K562 (cell line): Measurements from ENCODE around the gene GAB2. TPM values are rescaled to one million over a fixed set of nuclear protein-coding genes. Genes with fewer than 3 reads are reported as not detected.

Experiments
- ARID1B ChIP-seq: fragments of 450-650 bp; IDR thresholded peaks from 2 replicates; pipeline ENCODE4 v1.6.1; 2016; ENCODE audit warnings: antibody characterized with exemption, mild to moderate bottlenecking, inconsistent platforms
- CBFA2T2 ChIP-seq: fragments of 450-650 bp; conservative IDR thresholded peaks from 2 replicates; pipeline ENCODE4 v1.6.1; 2017; ENCODE audit warnings: mild to moderate bottlenecking
- CHCHD3 ChIP-seq: fragments of 250-450 bp; sonication (Bioruptor Pico); IDR thresholded peaks from 2 replicates; pipeline ENCODE4 v2.1.2; 2022; ENCODE audit warnings: mild to moderate bottlenecking
- FOS ChIP-seq: IDR thresholded peaks from 3 replicates; pipeline ENCODE4 v1.6.1; 2011; ENCODE audit not compliant: insufficient read length; ENCODE audit errors: extremely low read depth
- GATAD2A ChIP-seq: fragments of 450-650 bp; IDR thresholded peaks from 2 replicates; pipeline ENCODE4 v1.6.1; 2017
- GTF2E2 ChIP-seq: fragments of 200-800 bp; sonication (Bioruptor generic); IDR thresholded peaks from 2 replicates; pipeline ENCODE4 v1.6.1; 2016; ENCODE audit warnings: missing genetic modification characterization, missing compliant biosample characterization
- PREB ChIP-seq: sonication (generic); formaldehyde crosslinking; IDR thresholded peaks from 2 replicates; pipeline ENCODE4 v1.8.1; 2023; ENCODE audit warnings: mild to moderate bottlenecking, missing genetic modification reagents
- ZBTB1 ChIP-seq: sonication (generic); formaldehyde crosslinking; IDR thresholded peaks from 2 replicates; pipeline ENCODE4 v1.8.1; 2023; ENCODE audit warnings: missing genetic modification reagents, low read depth, mild to moderate bottlenecking, borderline replicate concordance
- ZC3H4 ChIP-seq: sonication (generic); formaldehyde crosslinking; IDR thresholded peaks from 2 replicates; pipeline ENCODE4 v1.9.0; 2021; ENCODE audit warnings: missing genetic modification reagents, borderline replicate concordance
- ZNF324 ChIP-seq: fragments of 250-450 bp; sonication (Bioruptor Pico); IDR thresholded peaks from 2 replicates; pipeline ENCODE4 v1.4.0; 2020; ENCODE audit warnings: mild to moderate bottlenecking
- ZNF668 ChIP-seq: fragments of 250-450 bp; sonication (Bioruptor Pico); IDR thresholded peaks from 2 replicates; pipeline ENCODE4 v1.8.0; 2022; ENCODE audit warnings: mild to moderate bottlenecking, inconsistent platforms
- ZNF717 ChIP-seq: fragments of 250-450 bp; sonication (Bioruptor Pico); IDR thresholded peaks from 2 replicates; pipeline ENCODE4 v1.5.0; 2021
- polyA plus RNA-seq, 8 experiments: library from polyadenylated mRNA; depleted of rRNA in 4 of 8; stranded (reverse) in 5 of 8; unstranded in 3 of 8; fragments of >200 nt; fragmentation: Nextera tagmentation in 2 of 8; fragmentation: Illumina TruSeq in 1 of 8; extraction: Ambion mirVana in 2 of 8; extraction: Trizol in 1 of 8; gene quantifications; 2 replicates each; pipeline versions ENCODE4 v1.2.1 to v1.2.3, GENCODE V29; 2011 to 2014; ENCODE audit warnings: inconsistent platforms in 1 of 8, missing spikeins in 1 of 8
- total RNA-seq, 7 experiments: library from RNA; depleted of rRNA in 6 of 7; stranded (reverse); fragments of >200 nt in 6 of 7; fragmentation: Illumina TruSeq in 2 of 7; extraction: Trizol in 2 of 7; gene quantifications; 2 replicates each; pipeline versions ENCODE4 v1.2.1 to v1.2.3, GENCODE V29; 2011 to 2021; ENCODE audit warnings: low replicate concordance in 1 of 7
- TF ChIP-seq, protein P1 (sequence below): sonication (generic); formaldehyde crosslinking; IDR thresholded peaks from 2 replicates; pipeline ENCODE4 v1.8.1; 2023; ENCODE audit warnings: mild to moderate bottlenecking, missing genetic modification reagents
- TF ChIP-seq, protein P2 (sequence below): sonication (generic); formaldehyde crosslinking; IDR thresholded peaks from 2 replicates; pipeline ENCODE4 v1.8.0; 2022; ENCODE audit warnings: missing genetic modification reagents, mild to moderate bottlenecking, borderline replicate concordance
- TF ChIP-seq, protein P3 (sequence below): IDR thresholded peaks from 2 replicates; pipeline ENCODE4 v1.6.1; 2016; ENCODE audit warnings: missing genetic modification characterization, missing compliant biosample characterization

The GAB2 gene
- total and polyA plus RNA-seq, 9 of the 15 experiments (the other 6 are each of a cell fraction or from before 2014, with no cell fraction given), result 2.3 to 35.2 (median 16.1) TPM

DNA sequence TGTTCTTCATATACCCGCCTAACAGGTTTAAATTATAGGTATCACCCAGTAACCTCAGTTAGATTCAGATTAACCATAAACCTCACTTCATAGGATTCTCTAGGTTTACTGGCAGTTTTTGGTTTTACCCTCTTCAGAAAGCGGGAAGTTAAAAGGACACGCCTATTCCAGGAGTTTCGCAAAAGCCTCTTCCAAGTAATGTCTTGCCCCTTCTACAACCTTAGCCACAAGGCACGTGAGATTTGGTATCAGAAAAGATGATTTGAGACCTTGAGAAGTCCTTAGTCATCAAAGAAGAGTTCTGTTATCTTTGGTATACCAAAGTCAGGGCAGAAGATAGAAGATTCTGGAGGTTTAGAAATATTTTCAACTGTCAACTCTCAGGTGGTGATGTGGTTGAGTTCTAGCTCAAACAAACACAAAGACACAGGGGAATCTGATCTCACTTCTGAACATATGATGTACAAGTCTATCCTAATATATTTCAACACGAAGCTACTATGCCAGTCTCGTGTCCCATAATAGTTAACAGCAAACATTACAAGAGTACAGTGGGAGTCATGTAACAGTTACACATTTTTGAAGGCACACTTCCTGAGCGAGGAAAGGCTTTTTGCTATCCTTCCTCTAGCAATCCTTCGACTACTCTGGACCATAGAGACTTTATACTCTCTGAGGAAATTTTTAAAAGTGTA, 125.4 kb downstream of the GAB2 start (continued):
- TF ChIP-seq ZNF668 (CRISPR knock-in tag) (peak; percentile 45; the same call in 1 of the 2 replicates), ZNF324 (peak; percentile 44; the same call in 1 of the 2 replicates), FOS (no peak), ARID1B (peak; percentile 90), GATAD2A (no peak), CHCHD3 (CRISPR knock-in tag) (no peak), GTF2E2 (tag) (no peak), ZNF717 (CRISPR knock-in tag) (no peak), ZC3H4 (CRISPR knock-in tag) (no peak), PREB (CRISPR knock-in tag) (no peak), ZBTB1 (CRISPR knock-in tag) (no peak), CBFA2T2 (peak; percentile 74)
- TF ChIP-seq, protein P1, sequence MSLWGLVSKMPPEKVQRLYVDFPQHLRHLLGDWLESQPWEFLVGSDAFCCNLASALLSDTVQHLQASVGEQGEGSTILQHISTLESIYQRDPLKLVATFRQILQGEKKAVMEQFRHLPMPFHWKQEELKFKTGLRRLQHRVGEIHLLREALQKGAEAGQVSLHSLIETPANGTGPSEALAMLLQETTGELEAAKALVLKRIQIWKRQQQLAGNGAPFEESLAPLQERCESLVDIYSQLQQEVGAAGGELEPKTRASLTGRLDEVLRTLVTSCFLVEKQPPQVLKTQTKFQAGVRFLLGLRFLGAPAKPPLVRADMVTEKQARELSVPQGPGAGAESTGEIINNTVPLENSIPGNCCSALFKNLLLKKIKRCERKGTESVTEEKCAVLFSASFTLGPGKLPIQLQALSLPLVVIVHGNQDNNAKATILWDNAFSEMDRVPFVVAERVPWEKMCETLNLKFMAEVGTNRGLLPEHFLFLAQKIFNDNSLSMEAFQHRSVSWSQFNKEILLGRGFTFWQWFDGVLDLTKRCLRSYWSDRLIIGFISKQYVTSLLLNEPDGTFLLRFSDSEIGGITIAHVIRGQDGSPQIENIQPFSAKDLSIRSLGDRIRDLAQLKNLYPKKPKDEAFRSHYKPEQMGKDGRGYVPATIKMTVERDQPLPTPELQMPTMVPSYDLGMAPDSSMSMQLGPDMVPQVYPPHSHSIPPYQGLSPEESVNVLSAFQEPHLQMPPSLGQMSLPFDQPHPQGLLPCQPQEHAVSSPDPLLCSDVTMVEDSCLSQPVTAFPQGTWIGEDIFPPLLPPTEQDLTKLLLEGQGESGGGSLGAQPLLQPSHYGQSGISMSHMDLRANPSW (CRISPR knock-in tag), result no peak
- TF ChIP-seq, protein P2, sequence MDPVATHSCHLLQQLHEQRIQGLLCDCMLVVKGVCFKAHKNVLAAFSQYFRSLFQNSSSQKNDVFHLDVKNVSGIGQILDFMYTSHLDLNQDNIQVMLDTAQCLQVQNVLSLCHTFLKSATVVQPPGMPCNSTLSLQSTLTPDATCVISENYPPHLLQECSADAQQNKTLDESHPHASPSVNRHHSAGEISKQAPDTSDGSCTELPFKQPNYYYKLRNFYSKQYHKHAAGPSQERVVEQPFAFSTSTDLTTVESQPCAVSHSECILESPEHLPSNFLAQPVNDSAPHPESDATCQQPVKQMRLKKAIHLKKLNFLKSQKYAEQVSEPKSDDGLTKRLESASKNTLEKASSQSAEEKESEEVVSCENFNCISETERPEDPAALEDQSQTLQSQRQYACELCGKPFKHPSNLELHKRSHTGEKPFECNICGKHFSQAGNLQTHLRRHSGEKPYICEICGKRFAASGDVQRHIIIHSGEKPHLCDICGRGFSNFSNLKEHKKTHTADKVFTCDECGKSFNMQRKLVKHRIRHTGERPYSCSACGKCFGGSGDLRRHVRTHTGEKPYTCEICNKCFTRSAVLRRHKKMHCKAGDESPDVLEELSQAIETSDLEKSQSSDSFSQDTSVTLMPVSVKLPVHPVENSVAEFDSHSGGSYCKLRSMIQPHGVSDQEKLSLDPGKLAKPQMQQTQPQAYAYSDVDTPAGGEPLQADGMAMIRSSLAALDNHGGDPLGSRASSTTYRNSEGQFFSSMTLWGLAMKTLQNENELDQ (CRISPR knock-in tag), result no peak
- TF ChIP-seq, protein P3, sequence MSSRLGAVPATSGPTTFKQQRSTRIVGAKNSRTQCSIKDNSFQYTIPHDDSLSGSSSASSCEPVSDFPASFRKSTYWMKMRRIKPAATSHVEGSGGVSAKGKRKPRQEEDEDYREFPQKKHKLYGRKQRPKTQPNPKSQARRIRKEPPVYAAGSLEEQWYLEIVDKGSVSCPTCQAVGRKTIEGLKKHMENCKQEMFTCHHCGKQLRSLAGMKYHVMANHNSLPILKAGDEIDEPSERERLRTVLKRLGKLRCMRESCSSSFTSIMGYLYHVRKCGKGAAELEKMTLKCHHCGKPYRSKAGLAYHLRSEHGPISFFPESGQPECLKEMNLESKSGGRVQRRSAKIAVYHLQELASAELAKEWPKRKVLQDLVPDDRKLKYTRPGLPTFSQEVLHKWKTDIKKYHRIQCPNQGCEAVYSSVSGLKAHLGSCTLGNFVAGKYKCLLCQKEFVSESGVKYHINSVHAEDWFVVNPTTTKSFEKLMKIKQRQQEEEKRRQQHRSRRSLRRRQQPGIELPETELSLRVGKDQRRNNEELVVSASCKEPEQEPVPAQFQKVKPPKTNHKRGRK, result no peak
